Right lobe of liver (tissue), 4 donors: ENCODE measurements around the gene MARCHF10.

Source experiments
- POLR2A ChIP-seq: fragments of 450-650 bp; IDR thresholded peaks from one replicate; pipeline ENCODE4 v1.6.1; 2017; ENCODE audit warnings: antibody characterized with exemption, mild to moderate bottlenecking
- TF ChIP-seq, protein P1 (sequence below), 4 donors: fragments of 200-600 bp in 3 of 4; fragments of 450-650 bp in 1 of 4; IDR thresholded peaks; one replicate each; pipeline versions ENCODE4 v1.5.1 to v1.8.0; 2016 to 2022; ENCODE audit warnings: antibody characterized with exemption in 4 of 4, mild to moderate bottlenecking in 2 of 4
- donor health status: DM: no; HTN: no; CAD: no.
- donor health status: DM: no; HTN: no; CAD: no.
- donor health status: DM: no; HTN: yes; CAD: no.

DNA sequence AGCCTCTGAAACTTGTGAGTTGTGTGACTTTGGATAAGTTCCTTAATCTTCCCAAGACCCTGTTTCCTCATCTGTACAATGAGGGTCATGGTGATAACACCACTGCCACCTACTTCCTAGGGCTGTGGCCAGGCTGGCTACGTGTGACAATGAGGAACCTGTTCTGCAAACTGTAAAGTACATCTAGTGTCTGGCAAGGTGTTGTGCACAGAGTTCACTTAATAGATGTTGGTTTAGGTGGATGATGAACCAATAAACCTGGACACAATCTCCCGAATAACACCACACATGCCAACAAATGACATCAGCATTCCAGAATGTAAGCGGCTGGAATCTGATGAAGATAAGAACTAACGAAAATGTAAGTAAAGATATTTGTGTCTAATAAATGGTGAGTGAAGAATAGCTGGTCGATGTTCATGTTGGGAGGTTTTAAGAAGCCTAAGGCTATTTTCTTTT lies 82.3 kb downstream of the MARCHF10 start:
- TF ChIP-seq, protein P1, sequence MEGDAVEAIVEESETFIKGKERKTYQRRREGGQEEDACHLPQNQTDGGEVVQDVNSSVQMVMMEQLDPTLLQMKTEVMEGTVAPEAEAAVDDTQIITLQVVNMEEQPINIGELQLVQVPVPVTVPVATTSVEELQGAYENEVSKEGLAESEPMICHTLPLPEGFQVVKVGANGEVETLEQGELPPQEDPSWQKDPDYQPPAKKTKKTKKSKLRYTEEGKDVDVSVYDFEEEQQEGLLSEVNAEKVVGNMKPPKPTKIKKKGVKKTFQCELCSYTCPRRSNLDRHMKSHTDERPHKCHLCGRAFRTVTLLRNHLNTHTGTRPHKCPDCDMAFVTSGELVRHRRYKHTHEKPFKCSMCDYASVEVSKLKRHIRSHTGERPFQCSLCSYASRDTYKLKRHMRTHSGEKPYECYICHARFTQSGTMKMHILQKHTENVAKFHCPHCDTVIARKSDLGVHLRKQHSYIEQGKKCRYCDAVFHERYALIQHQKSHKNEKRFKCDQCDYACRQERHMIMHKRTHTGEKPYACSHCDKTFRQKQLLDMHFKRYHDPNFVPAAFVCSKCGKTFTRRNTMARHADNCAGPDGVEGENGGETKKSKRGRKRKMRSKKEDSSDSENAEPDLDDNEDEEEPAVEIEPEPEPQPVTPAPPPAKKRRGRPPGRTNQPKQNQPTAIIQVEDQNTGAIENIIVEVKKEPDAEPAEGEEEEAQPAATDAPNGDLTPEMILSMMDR (IDR thresholded peaks at IDR 0.05), result no peak
- no peak for TF ChIP-seq POLR2A
